HG02763 (cell line): Measurements from ENCODE around the gene TMPRSS7.

Experiments
- ATAC-seq: cut with Tn5 transposase; IDR thresholded peaks from one replicate; pipeline ENCODE4 v1.9.1; 2021; ENCODE audit warnings: mild to moderate bottlenecking, moderate library complexity; ENCODE audit not compliant: unreplicated experiment

Gene TMPRSS7, protein sequence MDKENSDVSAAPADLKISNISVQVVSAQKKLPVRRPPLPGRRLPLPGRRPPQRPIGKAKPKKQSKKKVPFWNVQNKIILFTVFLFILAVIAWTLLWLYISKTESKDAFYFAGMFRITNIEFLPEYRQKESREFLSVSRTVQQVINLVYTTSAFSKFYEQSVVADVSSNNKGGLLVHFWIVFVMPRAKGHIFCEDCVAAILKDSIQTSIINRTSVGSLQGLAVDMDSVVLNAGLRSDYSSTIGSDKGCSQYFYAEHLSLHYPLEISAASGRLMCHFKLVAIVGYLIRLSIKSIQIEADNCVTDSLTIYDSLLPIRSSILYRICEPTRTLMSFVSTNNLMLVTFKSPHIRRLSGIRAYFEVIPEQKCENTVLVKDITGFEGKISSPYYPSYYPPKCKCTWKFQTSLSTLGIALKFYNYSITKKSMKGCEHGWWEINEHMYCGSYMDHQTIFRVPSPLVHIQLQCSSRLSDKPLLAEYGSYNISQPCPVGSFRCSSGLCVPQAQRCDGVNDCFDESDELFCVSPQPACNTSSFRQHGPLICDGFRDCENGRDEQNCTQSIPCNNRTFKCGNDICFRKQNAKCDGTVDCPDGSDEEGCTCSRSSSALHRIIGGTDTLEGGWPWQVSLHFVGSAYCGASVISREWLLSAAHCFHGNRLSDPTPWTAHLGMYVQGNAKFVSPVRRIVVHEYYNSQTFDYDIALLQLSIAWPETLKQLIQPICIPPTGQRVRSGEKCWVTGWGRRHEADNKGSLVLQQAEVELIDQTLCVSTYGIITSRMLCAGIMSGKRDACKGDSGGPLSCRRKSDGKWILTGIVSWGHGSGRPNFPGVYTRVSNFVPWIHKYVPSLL

DNA sequence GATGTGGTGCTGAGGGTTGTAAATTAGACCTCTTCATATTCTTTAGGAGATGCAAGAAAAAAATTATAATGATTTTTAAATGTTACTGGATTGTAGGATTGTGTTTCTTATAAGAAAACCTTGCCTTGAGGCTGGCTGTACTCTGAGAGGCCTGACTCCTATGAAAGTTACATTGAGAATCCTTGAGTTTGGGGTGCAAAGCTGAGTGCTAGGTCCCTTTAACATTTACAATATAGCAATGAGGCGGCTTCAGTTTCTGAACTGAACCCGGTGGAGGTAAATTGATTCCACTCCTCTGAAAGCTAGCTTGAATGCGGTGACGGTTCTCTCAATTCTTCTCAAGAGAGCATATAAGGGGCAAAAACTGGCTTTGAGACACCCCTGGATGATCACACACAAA, at the start of gene TMPRSS7:
Gene TMPRSS7 (plus strand): TSS at position 301 of the 400 bp plus-strand sequence. CDS start 110 bp downstream, outside the sequence.
- ATAC-seq = no peak

DNA sequence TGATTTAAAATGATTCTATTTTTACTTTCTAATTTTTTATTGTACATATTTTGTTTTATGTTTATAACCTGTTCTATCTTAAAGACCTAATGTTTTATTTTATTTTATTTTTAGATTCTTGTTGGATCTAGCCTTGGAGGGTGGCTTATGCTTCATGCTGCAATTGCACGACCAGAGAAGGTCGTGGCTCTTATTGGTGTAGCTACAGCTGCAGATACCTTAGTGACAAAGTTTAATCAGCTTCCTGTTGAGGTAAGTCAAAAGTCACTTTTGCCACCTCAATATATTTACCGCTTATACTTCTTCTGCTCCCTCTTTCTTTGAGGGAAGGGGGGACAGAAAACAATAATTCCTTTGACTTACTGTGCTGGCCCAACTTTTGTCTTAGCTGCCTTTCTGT, 47.7 kb upstream of the TMPRSS7 start:
- ATAC-seq = no peak

DNA sequence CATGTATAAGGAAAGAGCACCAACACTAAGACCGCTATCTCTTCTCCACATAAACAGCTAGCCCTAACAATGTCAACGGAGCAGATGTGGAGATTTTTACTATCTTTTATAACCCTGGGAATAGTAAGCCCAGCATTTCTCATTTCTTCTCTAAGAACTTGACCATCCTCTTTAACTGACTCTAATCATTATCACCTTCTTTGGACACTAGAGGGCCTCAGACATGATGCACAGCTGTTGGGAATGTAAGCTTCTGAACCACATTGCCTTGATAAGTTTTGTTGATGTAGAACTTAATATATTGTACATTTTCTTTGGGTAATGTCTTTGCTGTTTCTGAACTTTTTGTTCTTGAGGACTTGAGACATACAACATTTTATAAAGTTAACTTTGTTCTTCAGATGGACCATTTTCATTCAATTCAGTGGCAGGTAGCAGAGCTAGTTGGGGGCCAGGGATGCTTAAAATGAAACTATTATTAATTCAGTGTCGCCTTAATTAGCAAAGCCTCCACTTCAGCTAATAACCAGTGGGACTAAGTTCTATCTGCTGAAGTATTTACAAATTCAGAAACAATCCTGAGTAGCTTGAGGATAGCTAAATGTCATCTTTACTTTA, 45.4 kb upstream of the TMPRSS7 start:
- peak; percentile 82 for ATAC-seq

DNA sequence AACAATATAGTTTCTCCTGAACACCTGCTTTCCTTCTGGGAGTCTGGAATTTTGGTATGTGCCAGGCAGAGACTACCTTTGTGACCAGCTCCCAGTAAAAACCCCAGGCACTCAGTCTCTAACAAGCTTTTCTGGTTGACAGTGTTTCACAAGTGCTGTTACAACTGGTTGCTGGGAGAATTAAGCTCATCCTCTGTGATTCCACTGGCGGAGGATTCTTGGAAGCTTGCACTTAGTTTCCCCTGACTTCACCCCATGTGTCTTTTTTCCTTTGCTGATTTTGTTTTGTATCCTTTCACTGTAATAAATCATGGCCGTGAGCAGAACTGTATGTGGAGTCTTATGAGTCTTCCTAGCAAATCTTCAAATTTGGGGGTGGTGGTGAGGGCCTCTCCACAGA, 41.5 kb upstream of the TMPRSS7 start:
- ATAC-seq = no peak

DNA sequence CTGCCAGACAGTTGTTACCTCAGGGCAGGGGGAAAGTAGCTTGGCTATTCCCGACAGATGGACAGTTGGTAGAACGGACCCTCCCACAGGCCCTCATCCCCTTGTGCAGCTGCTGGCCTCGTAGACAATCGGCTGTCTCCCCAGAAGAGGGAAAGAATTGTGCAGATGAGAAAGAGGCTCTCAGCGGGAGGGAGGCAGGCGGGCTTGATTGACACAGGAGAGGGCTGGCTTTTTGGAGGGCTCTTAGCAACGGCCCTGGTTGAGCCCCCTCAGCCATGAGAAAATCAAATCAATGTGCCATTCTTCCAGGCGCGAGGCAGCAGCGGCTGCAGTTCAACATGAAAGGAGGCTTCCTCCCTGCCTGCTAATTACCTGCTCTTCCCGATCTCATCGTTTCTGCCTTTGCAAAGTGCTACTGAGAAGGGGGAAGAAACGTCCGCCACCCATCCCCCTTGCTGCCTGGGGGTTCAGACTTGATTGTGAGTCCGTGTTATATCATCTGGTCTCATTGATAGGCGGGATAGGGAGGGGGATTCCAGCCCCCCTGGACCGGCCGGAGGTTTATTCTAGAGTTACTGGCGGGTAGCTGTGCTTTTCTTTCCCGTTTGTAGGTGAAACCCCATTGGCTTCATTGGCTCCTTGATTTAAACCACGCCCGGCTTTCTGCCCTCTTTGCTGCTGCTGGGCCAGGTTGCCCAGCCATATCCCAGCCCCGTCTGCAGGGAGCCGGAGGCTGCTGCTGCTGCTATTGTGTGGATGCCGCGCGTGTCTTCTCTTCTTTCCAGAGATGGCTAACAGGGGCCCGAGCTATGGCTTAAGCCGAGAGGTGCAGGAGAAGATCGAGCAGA, 35.7 kb upstream of the TMPRSS7 start, which contains the start of gene TAGLN3:
Gene TAGLN3 (plus strand): TSS at position 287 of the 848 bp plus-strand sequence. CDS start 501 bp downstream, at position 788.
- ATAC-seq = peak; percentile 37

DNA sequence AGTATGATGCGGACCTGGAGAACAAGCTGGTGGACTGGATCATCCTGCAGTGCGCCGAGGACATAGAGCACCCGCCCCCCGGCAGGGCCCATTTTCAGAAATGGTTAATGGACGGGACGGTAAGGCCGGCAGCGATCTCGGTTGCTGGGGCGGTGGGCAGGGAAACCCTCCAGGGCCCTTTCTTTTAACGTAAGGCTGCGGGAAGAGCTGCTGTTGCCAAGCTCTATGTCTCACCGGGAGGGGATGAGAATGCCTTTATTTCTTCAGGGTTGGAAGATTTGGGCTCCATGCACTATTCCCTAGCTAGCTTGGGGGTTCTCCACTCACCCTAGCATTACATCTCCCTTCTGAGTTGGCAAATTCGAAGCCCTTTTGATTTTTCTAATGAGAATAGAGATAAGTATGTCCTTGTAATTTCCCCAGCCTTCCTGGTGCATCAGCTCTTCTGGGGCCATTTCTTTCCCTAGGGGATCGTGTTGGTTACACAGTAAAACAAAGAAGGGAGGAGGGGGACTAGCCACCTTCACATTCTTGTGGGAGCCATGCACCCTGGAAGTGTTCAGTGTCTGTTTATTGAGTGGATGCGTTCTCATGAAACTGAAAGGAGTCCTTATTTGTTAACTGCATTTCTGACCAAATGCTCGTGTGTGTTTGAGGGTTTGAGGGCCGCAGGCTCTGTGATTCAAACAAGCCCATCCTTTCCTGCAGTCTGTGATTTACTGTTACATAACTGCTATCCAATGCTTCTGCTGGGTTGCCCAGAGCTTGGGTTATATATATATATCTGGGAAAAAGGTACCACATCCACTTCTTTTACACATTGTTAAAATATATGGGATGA, 34.8 kb upstream of the TMPRSS7 start:
- no peak for ATAC-seq

DNA sequence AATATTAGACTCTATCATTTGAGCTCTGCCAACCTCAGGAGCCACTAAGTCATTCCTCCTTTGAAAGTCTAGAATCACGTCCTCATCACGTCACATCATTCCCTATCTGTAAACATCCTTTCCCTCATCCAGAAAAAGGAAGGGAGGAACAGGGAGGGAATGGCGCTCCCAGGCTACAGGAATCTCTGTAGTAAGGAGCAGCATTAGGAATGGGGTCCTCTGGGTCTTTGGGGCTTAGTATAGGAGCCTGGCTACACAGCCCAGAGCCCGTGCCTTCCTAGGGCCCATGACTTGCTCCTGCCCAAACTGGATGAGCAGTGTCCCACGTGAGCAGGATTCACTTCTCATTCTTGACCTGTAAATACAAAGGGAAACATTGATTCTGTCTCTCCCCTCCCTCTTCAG, 34.2 kb upstream of the TMPRSS7 start:
- ATAC-seq = no peak

DNA sequence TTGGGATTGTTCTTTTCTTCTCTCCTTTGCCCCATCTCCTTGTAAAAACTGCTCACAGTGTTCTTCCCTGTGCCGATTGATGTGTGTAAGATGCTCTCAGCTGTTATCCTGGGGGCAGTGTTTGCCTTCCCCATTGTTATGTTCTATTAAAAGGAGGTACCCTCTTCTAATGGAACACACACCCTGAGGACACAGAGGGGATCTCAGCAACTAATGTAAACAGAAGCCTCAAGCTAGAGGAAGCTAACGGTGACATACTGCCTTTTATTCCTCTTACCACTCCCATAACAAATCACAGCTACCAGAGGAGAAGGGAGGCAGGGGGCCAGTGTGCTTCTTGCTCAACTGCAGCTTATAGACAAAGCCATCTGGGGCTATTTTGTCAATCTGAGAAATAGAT, 33.6 kb upstream of the TMPRSS7 start:
- no peak for ATAC-seq

DNA sequence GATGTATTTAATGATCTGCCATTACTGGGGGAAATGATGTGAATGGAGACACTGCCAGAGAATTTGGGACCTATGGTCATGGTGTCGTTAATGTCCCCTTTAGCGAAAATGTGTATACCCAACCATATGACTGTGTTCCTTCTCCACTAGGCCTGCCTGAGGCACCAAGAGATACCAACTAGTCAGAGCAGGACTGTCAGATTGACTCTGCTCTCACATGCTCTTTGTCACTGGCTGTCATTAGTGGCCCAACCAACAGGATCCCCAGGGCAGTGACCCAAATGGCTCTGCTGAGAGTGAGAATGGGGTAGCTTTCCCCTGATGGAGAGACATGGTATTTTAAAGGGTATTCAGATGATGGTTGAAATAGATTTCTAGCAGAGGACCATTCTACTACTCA, 33.0 kb upstream of the TMPRSS7 start:
- no peak for ATAC-seq

DNA sequence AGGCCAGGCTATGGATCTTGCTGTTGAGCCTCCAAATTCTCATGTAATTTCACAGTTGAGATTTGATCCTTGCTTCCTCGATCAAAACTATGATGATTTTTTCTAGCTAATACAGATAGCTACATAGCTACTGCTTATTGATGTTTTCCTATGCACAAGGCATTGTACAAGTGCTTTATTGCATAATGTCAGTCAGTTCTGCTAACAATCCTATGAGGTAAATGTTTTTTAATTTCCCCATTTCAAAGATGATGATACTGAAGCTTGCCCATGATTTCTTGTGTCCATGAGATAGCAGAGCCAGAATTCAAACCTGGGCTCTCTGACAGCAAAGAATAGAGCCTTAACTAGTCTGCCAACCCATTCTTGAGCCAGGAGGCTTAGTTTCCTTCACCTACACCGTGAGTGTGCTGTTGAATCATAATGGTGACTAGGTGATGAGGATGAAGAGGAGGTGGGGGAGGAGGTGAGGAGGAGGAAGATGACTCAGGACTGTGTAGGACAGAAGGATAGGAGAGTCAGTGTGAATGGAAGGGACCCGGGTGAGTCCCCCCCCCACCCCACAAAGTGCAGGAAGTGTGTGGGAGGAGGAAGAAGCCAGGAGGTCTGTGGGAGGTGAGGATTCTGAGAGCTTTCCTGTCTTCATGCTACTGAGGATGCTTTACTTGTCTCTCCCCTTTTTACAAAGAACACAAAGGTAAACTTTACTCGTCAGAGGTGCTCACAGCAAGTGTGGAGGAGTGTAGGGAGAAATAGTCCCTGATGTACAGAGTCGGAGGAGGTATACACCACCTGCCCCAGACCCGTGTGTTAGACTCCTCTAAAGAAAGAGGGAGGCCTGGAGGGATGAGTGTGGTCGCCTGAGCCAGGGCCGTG, 32.2 kb upstream of the TMPRSS7 start:
- no peak for ATAC-seq

DNA sequence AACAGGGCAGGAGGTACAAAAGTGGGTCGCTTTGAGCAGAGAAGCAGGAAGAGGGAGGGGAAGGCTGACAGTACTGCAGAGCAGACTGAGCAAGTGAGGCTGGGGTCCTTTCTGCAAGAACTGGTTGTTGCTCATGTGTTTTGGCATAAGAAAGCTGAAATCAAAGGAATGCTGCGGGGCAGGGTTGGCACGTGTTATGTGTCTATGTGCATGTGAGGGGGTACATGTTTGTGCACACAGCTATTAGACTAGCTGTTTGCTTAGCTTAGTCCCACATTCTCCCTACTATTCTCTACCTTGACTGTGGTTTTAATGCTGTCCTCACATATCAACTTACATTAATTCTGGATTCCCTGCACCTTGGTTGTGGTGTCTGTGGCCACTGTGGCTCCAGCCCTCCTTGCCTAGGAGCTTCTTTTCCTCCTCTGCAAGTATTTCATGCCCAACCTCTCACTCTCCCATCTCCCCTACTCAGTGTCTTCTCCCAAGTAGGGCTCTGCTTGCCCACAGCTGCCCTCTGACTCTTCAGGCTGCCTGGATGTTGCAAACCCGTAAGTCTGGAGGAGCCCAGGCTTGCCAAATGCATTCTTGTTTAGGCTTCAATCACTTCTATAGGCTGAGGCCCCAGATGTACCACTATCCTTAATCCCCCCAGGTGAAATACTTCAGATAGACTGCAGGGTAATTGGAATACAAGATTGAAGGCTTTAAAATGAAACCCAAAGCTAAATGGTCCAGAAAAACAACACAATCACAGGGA, 31.0 kb upstream of the TMPRSS7 start:
- no peak for ATAC-seq

DNA sequence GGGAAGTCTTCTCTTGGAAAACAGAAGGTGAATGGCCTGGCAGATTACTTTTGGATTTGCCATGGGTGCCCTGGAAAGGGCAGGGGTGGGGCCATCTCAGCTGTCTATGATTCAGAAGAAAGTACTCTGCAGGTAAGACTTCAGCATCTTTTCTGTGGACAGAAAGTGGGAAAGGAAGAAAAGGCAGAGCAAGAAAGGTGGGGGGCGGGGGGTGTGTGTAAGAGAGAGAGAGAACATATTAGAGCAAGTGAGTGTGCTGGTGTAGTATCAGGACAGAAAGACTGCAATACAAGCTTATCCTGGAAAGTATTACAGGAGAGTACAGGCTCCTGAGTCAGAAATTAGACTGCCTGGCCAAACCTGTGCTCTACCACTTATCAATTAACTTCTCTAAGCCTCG, 30.3 kb upstream of the TMPRSS7 start:
- no peak for ATAC-seq

DNA sequence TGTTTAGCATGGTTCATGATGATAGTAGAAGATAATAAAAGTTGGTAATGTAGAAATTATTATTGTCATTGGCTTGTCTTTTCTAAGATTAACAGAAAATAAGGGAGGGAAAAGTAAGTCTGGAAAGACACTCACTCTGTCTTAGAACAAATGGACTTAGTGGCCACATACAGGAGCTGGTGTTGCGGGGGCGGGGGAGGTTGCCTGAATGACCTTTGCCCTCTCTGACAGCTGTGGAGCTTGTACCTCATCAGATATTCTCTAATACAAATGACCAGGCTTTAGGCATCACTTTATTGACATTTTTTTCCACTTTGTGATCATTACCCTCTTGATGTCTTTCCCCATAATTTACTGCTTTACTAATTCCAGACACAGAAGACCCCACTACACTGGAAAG, 29.9 kb upstream of the TMPRSS7 start:
- ATAC-seq = no peak

DNA sequence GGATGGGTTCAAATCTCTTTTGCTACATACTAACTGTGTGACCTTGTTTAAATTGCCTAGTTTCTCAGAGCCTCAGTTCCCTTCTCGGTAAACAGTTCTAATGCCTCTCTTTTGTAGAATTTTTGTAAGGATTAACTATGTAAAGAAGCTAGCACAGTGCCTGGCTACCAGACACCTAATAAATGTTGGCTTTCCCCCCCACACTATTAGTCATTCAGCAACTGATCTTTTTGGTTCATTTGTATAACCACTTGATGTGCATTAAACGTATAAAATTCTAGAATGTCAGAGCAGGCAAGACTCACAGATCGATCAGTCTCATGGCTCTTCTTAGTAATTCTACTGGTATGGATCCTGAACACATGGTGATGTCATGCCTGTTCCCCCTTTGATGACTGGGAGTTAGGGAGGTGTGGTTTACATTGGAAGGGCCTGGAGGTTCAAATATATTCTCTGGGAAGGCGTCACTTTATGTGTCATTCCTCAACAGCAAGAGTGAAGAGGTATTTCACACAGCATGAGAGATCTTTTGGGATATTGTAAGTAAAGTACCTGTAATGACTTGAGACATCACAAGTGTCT, 29.4 kb upstream of the TMPRSS7 start:
- no peak for ATAC-seq

DNA sequence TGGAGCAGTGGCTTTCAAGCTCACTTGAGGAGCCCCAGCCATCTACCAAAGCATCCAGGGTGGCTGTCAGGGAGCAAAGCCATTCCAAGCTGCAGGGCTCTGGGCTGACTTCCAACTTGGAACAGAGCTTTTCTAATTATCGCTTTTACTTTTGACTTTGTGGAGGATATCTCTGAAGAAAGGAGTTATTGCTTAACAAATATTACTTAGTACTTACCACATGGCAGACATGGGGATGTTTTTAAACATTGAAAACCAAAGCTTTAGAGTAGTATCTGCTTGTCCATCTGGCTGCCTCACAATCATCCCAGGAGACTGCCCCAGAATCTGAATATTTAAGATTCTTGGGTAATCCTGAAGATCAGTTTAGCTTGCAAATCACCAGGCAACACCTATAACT, 26.9 kb upstream of the TMPRSS7 start:
- no peak for ATAC-seq

DNA sequence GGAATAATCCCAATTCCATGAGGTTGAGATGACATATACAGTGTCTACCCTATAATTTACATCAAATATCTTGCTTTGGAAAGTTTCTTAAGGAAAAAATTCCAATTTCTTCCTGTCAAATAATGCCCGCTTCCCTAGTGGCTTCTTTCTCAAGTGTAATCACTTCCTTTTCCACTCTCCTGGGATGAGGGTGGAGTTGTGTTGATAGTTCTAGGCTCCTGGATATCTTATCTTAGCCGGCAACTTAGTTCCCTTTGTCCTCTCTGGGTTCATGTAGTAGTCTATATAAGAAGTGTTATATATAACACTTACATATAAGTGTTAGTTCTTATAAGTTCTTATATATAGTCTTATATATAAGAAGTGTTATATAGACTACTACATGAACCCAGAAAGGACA, 24.9 kb upstream of the TMPRSS7 start:
- no peak for ATAC-seq

DNA sequence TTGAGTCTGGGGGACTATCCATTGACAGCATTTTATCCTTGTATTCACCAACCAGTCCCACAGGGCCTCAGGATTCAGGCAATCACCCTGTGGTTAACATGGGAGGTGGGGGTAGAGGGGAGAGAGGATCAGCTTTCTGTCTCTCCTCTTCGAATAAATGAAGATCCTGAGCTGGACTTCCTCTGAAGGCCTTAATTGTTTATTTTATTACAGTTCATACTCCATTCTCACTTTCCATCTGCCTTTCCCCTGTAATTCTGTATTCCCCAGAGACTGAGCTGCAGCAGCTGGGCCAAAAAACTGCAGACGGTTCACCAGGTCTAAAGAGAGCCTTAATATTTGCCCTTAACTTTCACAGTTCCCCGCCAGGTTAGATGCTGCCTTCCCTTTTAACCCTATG, 23.9 kb upstream of the TMPRSS7 start:
- no peak for ATAC-seq
